Measurements from ENCODE around the gene KATNAL2.

Gene KATNAL2

GRCh38 chr18:46909497-46909896 is 7.9 kb upstream of the KATNAL2 start:
- no peak overlapping the region for H3K27ac ChIP-seq (ENCODE audit: low read depth, low read length)
- peaks cover 40% of the 10 kb centered on the region for H4K20me1 ChIP-seq (ENCODE audit: low read depth, low read length)
- H3K4me2 ChIP-seq (ENCODE audit: low read depth, low read length, poor library complexity, severe bottlenecking): no peak overlapping the region
- peaks cover 18% of the 10 kb centered on the region for H3K36me3 ChIP-seq (ENCODE audit: low read length)
- TF ChIP-seq CTCF (IDR thresholded peaks at IDR 0.05; ENCODE audit: insufficient read depth, low read length, poor library complexity, severe bottlenecking) (no peak), EZH2phosphoT487 (conservative IDR thresholded peaks at IDR 0.05; ENCODE audit: low read length) (no peak)
- H3K9me3 ChIP-seq (ENCODE audit: insufficient read depth, low read length): no peaks in the 10 kb centered on the region
- H3K9me2 ChIP-seq (replicated peaks; ENCODE audit: insufficient read depth, low read length): no peaks in the 10 kb centered on the region
- no peak overlapping the region for H3K9ac ChIP-seq (ENCODE audit: low read length)
- 0 out of 2 replicates have a peak, but pooled peaks cover 5% of the 10 kb centered on the region for H3F3A ChIP-seq (ENCODE audit: insufficient read depth)
- H2AFZ ChIP-seq (ENCODE audit: low read depth, low read length, severe bottlenecking): no peak overlapping the region
- H3K4me3 ChIP-seq (ENCODE audit: insufficient read depth, low read length, poor library complexity, severe bottlenecking): no peak overlapping the region
- no peaks in the 10 kb centered on the region for H3K27me3 ChIP-seq (ENCODE audit: low read length)
- peaks cover 99% of the 10 kb centered on the region for H3K79me2 ChIP-seq (ENCODE audit: insufficient read depth, low read length)

GRCh38 chr18:46910856-46911255 is 6.5 kb upstream of the KATNAL2 start:
- peaks cover 33% of the 10 kb centered on the region for H4K20me1 ChIP-seq (ENCODE audit: low read depth, low read length)
- H3K27ac ChIP-seq (ENCODE audit: low read depth, low read length): no peak overlapping the region

GRCh38 chr18:46915800-46916550 is 1.4 kb upstream of the KATNAL2 start:
- H3K9me3 ChIP-seq (ENCODE audit: insufficient read depth, low read length): no peaks in the 10 kb centered on the region
- peaks cover 90% of the 10 kb centered on the region for H3K79me2 ChIP-seq (ENCODE audit: insufficient read depth, low read length)
- H3K27ac ChIP-seq (ENCODE audit: low read depth, low read length): peak overlapping the region; percentile 68
- no peaks in the 10 kb centered on the region for H3K27me3 ChIP-seq (ENCODE audit: low read length)
- H3K9ac ChIP-seq (ENCODE audit: low read length): peak overlapping the region; percentile 89
- H3K36me3 ChIP-seq (ENCODE audit: low read length): 0 out of 2 replicates have a peak, but pooled peaks cover 3% of the 10 kb centered on the region
- peak overlapping the region; percentile 61 for H3K4me3 ChIP-seq (ENCODE audit: insufficient read depth, low read length, poor library complexity, severe bottlenecking)
- H3K9me2 ChIP-seq (replicated peaks; ENCODE audit: insufficient read depth, low read length): no peaks in the 10 kb centered on the region
- TF ChIP-seq CTCF (IDR thresholded peaks at IDR 0.05; ENCODE audit: insufficient read depth, low read length, poor library complexity, severe bottlenecking) (no peak), EZH2phosphoT487 (conservative IDR thresholded peaks at IDR 0.05; ENCODE audit: low read length) (no peak)
- peak overlapping the region; percentile 89 for H3K4me2 ChIP-seq (ENCODE audit: low read depth, low read length, poor library complexity, severe bottlenecking)
- peaks cover 19% of the 10 kb centered on the region for H4K20me1 ChIP-seq (ENCODE audit: low read depth, low read length)
- H3F3A ChIP-seq (ENCODE audit: insufficient read depth): peaks cover 24% of the 10 kb centered on the region; the same call in 1 of the 2 replicates
- peak overlapping the region; percentile 11 for H2AFZ ChIP-seq (ENCODE audit: low read depth, low read length, severe bottlenecking)

More at GRCh38 chr18:46910856-46911255, 6.5 kb upstream of the KATNAL2 start:
- no peak overlapping the region for H3K4me3 ChIP-seq (ENCODE audit: insufficient read depth, low read length, poor library complexity, severe bottlenecking)
- no peaks in the 10 kb centered on the region for H3K27me3 ChIP-seq (ENCODE audit: low read length)
- H3K4me2 ChIP-seq (ENCODE audit: low read depth, low read length, poor library complexity, severe bottlenecking): no peak overlapping the region
- TF ChIP-seq EZH2phosphoT487 (conservative IDR thresholded peaks at IDR 0.05; ENCODE audit: low read length) (no peak), CTCF (IDR thresholded peaks at IDR 0.05; ENCODE audit: insufficient read depth, low read length, poor library complexity, severe bottlenecking) (no peak)
- no peak overlapping the region for H3K9ac ChIP-seq (ENCODE audit: low read length)
- peaks cover 10% of the 10 kb centered on the region for H3K36me3 ChIP-seq (ENCODE audit: low read length)
- H3K79me2 ChIP-seq (ENCODE audit: insufficient read depth, low read length): peaks cover 99% of the 10 kb centered on the region
- H3F3A ChIP-seq (ENCODE audit: insufficient read depth): peaks cover 8% of the 10 kb centered on the region; the same call in 1 of the 2 replicates
- H3K9me3 ChIP-seq (ENCODE audit: insufficient read depth, low read length): no peaks in the 10 kb centered on the region
- H3K9me2 ChIP-seq (replicated peaks; ENCODE audit: insufficient read depth, low read length): no peaks in the 10 kb centered on the region
- no peak overlapping the region for H2AFZ ChIP-seq (ENCODE audit: low read depth, low read length, severe bottlenecking)

Measured in SU-DHL-6 (cell line).